Right atrium auricular region (tissue), 2 donors: ENCODE data around the gene UNC13D. TPM values are rescaled to one million over a fixed set of nuclear protein-coding genes. Genes with fewer than 3 reads are reported as not detected.
A peak's percentile ranks its signal among the peaks of the same experiment; 100 is the strongest.

ENCODE experiments used
- DNase-seq: peaks from one replicate; pipeline ENCODE4 v3.0.0-alpha.2; 2019; ENCODE audit warnings: low spot score
- H3K27ac ChIP-seq, 2 donors: fragments of 200-600 bp; sonication (generic); 1 replicate in 1 of 2; 2 replicates in 1 of 2; pipeline ENCODE4 v1.5.1; 2016 to 2019
- H3K27me3 ChIP-seq, 2 donors: fragments of 200-600 bp; sonication (generic); one replicate each; pipeline versions ENCODE4 v1.5.1 to v1.6.0; 2017 to 2019
- H3K36me3 ChIP-seq: fragments of 200-600 bp; sonication (generic); one replicate; pipeline ENCODE4 v1.5.1; 2016
- H3K4me1 ChIP-seq, 2 donors: fragments of 200-600 bp; sonication (generic); one replicate each; pipeline versions ENCODE4 v1.5.1 to v1.6.0; 2017 to 2019
- H3K4me3 ChIP-seq, 2 donors: fragments of 200-600 bp; sonication (generic); 1 replicate in 1 of 2; 2 replicates in 1 of 2; pipeline ENCODE4 v1.5.1; 2017 to 2019; ENCODE audit warnings: mild to moderate bottlenecking in 1 of 2, moderate library complexity in 1 of 2
- H3K9me3 ChIP-seq, 2 donors: fragments of 200-600 bp; sonication (generic); one replicate each; pipeline ENCODE4 v1.5.1; 2019
- total RNA-seq, 2 donors: library from RNA; depleted of rRNA; stranded (reverse); fragments of >200 nt; gene quantifications; one replicate each; pipeline ENCODE4 v1.1.0, GENCODE V29; 2016
- TF ChIP-seq, protein P1 (sequence below), 2 donors: fragments of 200-600 bp; sonication (generic); IDR thresholded peaks; one replicate each; pipeline ENCODE4 v1.5.1; 2019; ENCODE audit warnings: antibody characterized with exemption in 2 of 2

UNC13D gene
- total RNA-seq, 2 donors from 2014 or later = 11.1 to 25.9 TPM

DNA sequence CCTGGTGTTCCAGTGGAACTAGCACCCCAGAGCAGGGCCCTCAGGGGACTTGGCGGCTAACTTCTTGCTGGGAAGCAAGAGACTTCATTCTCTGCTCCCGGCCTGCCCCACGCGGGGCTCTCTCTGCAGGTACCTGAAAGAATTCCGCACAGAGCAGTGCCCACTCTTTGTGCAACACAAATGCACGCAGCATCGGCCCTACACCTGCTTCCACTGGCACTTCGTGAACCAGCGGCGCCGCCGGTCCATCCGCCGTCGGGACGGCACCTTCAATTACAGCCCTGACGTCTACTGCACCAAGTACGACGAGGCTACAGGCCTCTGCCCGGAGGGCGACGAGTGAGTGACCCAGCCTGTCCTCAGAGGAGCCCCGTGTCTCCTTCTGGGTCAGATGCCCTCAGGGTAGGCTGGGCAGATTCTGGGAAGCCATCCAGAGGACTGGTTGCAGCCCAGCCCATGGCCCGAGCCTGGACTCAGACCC lies 34.5 kb downstream of the UNC13D start:
- H3K36me3 ChIP-seq = peaks cover 47% of the 10 kb centered on the region
- no peak for DNase-seq
- no peaks in the 10 kb centered on the region for H3K9me3 ChIP-seq
- H3K27ac ChIP-seq = peak overlapping the region; percentile 83 to 89
- no peak overlapping the region for H3K4me3 ChIP-seq
- no peaks in the 10 kb centered on the region for H3K27me3 ChIP-seq
- peaks cover 0 to 39% of the 10 kb centered on the region in 2 donors for H3K4me1 ChIP-seq
- TF ChIP-seq, protein P1, sequence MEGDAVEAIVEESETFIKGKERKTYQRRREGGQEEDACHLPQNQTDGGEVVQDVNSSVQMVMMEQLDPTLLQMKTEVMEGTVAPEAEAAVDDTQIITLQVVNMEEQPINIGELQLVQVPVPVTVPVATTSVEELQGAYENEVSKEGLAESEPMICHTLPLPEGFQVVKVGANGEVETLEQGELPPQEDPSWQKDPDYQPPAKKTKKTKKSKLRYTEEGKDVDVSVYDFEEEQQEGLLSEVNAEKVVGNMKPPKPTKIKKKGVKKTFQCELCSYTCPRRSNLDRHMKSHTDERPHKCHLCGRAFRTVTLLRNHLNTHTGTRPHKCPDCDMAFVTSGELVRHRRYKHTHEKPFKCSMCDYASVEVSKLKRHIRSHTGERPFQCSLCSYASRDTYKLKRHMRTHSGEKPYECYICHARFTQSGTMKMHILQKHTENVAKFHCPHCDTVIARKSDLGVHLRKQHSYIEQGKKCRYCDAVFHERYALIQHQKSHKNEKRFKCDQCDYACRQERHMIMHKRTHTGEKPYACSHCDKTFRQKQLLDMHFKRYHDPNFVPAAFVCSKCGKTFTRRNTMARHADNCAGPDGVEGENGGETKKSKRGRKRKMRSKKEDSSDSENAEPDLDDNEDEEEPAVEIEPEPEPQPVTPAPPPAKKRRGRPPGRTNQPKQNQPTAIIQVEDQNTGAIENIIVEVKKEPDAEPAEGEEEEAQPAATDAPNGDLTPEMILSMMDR (IDR thresholded peaks at IDR 0.05) = no peak

DNA sequence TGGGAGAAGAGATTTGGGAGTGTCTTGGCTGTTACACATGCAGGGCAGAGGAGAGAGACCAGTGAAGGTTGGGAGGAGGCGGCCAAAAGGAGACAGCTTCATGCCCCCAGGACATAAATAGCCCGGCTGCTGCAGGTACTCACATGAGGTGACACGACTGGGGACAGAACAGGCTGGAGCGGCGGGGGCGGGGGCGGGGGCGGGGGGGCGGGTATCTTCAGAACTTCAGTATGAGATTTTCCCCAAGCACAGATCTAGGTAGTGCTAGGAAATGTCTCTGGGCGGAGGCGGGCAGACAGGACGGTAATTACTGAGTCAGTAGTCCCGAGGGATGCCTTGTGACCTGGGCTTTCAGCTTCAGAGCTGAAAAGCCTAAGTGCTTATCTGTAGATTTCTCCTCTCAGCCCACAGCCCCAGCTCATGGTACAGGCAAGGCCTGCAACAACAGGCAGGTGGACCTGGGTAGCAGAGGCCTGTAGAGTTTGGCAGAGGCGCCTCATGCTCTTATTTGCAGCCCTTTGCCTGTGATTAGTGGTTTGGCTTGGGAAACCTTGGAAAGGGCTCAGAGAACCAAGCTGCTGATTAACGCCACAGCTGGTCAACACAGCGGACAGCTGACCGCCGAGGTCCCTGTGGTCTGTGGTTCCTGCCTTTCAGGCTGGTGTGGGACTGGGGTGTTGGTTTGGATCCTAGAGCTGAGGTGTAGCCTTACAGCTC lies 35.1 kb downstream of the UNC13D start:
- peaks cover 0 to 39% of the 10 kb centered on the region in 2 donors for H3K4me1 ChIP-seq
- TF ChIP-seq, protein P1 (IDR thresholded peaks at IDR 0.05) = no peak
- peaks cover 41% of the 10 kb centered on the region for H3K36me3 ChIP-seq
- H3K9me3 ChIP-seq = no peaks in the 10 kb centered on the region
- H3K27ac ChIP-seq = peak overlapping the region; percentile 83 to 89
- DNase-seq = peak; percentile 87
- H3K4me3 ChIP-seq = no peak overlapping the region
- H3K27me3 ChIP-seq = no peaks in the 10 kb centered on the region

DNA sequence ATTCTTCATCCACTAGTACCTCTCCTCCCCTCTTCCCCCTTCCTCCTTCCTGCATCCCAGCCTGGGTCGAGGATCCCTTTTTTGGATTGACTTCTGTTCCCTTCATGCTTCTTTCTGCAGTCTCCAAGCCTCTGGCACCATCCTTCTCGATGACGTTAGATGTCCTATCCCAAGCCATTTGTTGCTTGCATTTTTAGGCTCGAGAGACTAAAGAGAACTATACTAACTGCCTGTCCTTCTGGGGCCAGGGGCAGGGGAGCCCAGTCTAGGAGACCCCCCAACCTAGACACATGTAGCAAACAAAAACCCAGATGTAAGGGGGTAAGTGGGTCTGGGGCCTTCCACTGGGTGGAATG lies 35.7 kb downstream of the UNC13D start:
- Histone ChIP-seq H3K27me3 (no peaks in the 10 kb centered on the region), H3K4me1 (peaks cover 0 to 39% of the 10 kb centered on the region in 2 donors), H3K4me3 (no peak overlapping the region), H3K9me3 (no peaks in the 10 kb centered on the region), H3K36me3 (peaks cover 35% of the 10 kb centered on the region), H3K27ac (peak overlapping the region; percentile 83 to 89)
- no peak for DNase-seq
- TF ChIP-seq, protein P1 (IDR thresholded peaks at IDR 0.05) = no peak

DNA sequence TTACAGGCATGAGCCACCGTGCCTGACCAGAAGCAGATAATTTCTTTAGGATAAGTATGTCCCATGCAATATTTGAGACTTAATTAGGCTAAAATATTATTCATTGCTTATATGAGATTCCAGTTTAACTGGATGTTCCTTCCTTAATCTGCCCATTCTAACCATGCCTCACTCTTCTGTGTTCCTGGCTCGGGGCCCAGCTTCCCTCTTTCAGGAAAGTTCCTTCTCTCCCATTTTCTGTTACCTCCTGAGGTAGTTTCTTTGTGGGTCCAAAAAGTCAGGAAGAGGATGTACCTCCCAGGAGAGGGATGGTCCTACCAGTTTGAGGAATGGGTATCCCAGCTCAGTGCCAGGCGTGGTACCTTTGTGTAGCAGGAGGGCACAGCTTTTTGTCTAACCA lies 36.3 kb downstream of the UNC13D start:
- Histone ChIP-seq H3K4me1 (peaks cover 0 to 39% of the 10 kb centered on the region in 2 donors), H3K36me3 (peaks cover 29% of the 10 kb centered on the region), H3K9me3 (no peaks in the 10 kb centered on the region), H3K27ac (peak overlapping the region; percentile 83 to 89), H3K4me3 (no peak overlapping the region), H3K27me3 (no peaks in the 10 kb centered on the region)
- no peak for DNase-seq
- TF ChIP-seq, protein P1 (IDR thresholded peaks at IDR 0.05) = no peak

DNA sequence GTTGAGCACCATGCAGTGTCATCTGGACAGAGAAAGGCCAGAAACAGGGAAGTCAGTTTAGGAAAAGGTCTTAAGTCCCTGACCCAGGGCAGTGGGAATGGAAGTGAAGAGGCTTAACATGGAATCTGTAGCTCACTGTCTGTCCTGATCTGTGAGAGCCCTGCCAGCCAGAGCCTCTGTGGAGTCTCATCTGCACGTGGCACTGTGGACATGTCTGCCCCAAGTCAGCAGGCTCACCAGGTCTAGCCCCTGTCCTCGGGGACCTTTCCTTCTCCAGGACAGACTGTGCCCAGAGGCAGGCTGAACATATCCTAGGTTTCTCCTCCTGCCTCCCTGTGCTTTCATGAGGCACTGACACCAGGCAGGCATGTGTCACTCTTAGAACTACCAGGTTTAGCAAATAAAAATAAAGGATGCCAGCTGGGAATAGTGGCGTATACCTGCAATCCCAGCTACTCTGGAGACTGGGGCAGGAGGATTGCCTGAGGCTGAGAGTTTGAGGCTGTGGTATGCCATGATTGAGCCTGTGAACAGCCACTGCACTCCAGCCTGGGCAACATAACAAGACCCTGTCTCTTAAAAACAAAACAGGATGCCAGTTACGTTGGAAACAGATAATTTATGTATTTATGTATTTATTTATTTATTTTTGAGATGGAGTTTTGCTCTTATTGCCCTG lies 37.2 kb downstream of the UNC13D start:
- H3K36me3 ChIP-seq = peaks cover 20% of the 10 kb centered on the region
- H3K27me3 ChIP-seq = no peaks in the 10 kb centered on the region
- H3K27ac ChIP-seq = peak overlapping the region; percentile 83 to 89
- H3K4me3 ChIP-seq = no peak overlapping the region
- no peaks in the 10 kb centered on the region for H3K9me3 ChIP-seq
- TF ChIP-seq, protein P1 (IDR thresholded peaks at IDR 0.05) = no peak
- DNase-seq = no peak
- H3K4me1 ChIP-seq = peaks cover 0 to 39% of the 10 kb centered on the region in 2 donors
